Stimulated activated memory B cell treated with anti-CD40 and anti-IgM and Interleukin-4, amounts not matched to agents 10 μg/mL and 1 μg/mL and 100 μg/mL, for 72 hours (primary cell): ENCODE measurements around the gene POLE2.
A peak's percentile ranks its signal among the peaks of the same experiment; 100 is the strongest.
"Not testable (repeated sequence)": the region's sequence is repeated elsewhere in the genome, so short reads cannot be mapped to it uniquely, and the experiment has no call there.

Experiments
- ATAC-seq: fragments of 150-1000 bp; cut with Tn5 transposase; 2 replicates; pipeline ENCODE4 v1.10.0; 2021
- H3K27ac Mint-ChIP-seq: one replicate; pipeline ENCODE4 v1.8.0; 2022; ENCODE audit warnings: mild to moderate bottlenecking, mixed read lengths
- H3K27me3 Mint-ChIP-seq: one replicate; pipeline ENCODE4 v1.8.0; 2022; ENCODE audit warnings: mixed read lengths
- H3K36me3 Mint-ChIP-seq: one replicate; pipeline ENCODE4 v1.8.0; 2022; ENCODE audit warnings: mixed read lengths
- H3K4me1 Mint-ChIP-seq: one replicate; pipeline ENCODE4 v1.8.0; 2022; ENCODE audit warnings: mixed read lengths
- H3K4me3 Mint-ChIP-seq: one replicate; pipeline ENCODE4 v1.8.0; 2022; ENCODE audit warnings: mild to moderate bottlenecking, moderate library complexity, mixed read lengths
- H3K9me3 Mint-ChIP-seq: one replicate; pipeline ENCODE4 v1.8.0; 2022; ENCODE audit warnings: mixed read lengths

Gene POLE2

GRCh38 chr14:49634547-49635334 lies 53.3 kb downstream of the POLE2 start, which contains the start of gene DNAAF2:
Gene DNAAF2, minus strand, starts transcription at chr14:49635244. Its CDS starts 95 bp downstream, at chr14:49635149.
- no peaks in the 10 kb centered on the region for H3K9me3 Mint-ChIP-seq
- peak within 1 kb of the TSS; percentile 95 for H3K27ac Mint-ChIP-seq
- H3K4me3 Mint-ChIP-seq = peak within 1 kb of the TSS; percentile 93
- ATAC-seq = peak; percentile 70
- H3K4me1 Mint-ChIP-seq = peaks cover 57% of the 10 kb centered on the region
- no peaks in the 10 kb centered on the region for H3K27me3 Mint-ChIP-seq
- H3K36me3 Mint-ChIP-seq = peaks cover 30% of the 10 kb centered on the region

- H3K9me3 Mint-ChIP-seq = no peaks in the 10 kb centered on the region
- H3K27ac Mint-ChIP-seq = peak overlapping the region; percentile 95
- ATAC-seq = peak; percentile 93
- H3K27me3 Mint-ChIP-seq = no peaks in the 10 kb centered on the region
- peaks cover 27% of the 10 kb centered on the region for H3K36me3 Mint-ChIP-seq
- H3K4me3 Mint-ChIP-seq = peak overlapping the region; percentile 93
- peaks cover 56% of the 10 kb centered on the region for H3K4me1 Mint-ChIP-seq
These were observed 54.1 kb downstream of the POLE2 start for GRCh38 chr14:49633640-49634546.

GRCh38 chr14:49623941-49624839 lies 63.8 kb downstream of the POLE2 start:
- no peak for ATAC-seq
- no peaks in the 10 kb centered on the region for H3K27me3 Mint-ChIP-seq
- peak overlapping the region; percentile 22 for H3K27ac Mint-ChIP-seq
- peaks cover 15% of the 10 kb centered on the region for H3K36me3 Mint-ChIP-seq
- H3K9me3 Mint-ChIP-seq = no peaks in the 10 kb centered on the region
- peaks cover 39% of the 10 kb centered on the region for H3K4me1 Mint-ChIP-seq
- peak overlapping the region; percentile 47 for H3K4me3 Mint-ChIP-seq

GRCh38 chr14:49623387-49623786 lies 64.6 kb downstream of the POLE2 start:
- peak overlapping the region; percentile 22 for H3K27ac Mint-ChIP-seq
- no peaks in the 10 kb centered on the region for H3K9me3 Mint-ChIP-seq
- peaks cover 22% of the 10 kb centered on the region for H3K36me3 Mint-ChIP-seq
- peaks cover 42% of the 10 kb centered on the region for H3K4me1 Mint-ChIP-seq
- ATAC-seq = no peak
- H3K27me3 Mint-ChIP-seq = no peaks in the 10 kb centered on the region
- peak overlapping the region; percentile 47 for H3K4me3 Mint-ChIP-seq

- Mint-ChIP-seq H3K4me3 (peak overlapping the region; percentile 100), H3K4me1 (peaks cover 47% of the 10 kb centered on the region), H3K27ac (peak overlapping the region; percentile 100), H3K36me3 (peaks cover 29% of the 10 kb centered on the region), H3K27me3 (no peaks in the 10 kb centered on the region), H3K9me3 (no peaks in the 10 kb centered on the region)
- ATAC-seq = no peak
These were observed 65.9 kb downstream of the POLE2 start for GRCh38 chr14:49622022-49622607.

- Mint-ChIP-seq H3K4me3 (peak overlapping the region; percentile 100), H3K9me3 (no peaks in the 10 kb centered on the region), H3K36me3 (peaks cover 32% of the 10 kb centered on the region), H3K27me3 (no peaks in the 10 kb centered on the region), H3K4me1 (peaks cover 44% of the 10 kb centered on the region), H3K27ac (peak overlapping the region; percentile 100)
- ATAC-seq = peak; percentile 77
These were observed 66.7 kb downstream of the POLE2 start for GRCh38 chr14:49621114-49621881.

GRCh38 chr14:49620182-49621113 lies 67.6 kb downstream of the POLE2 start, which contains the start of the genes MGAT2 and RPL36AL:
Gene MGAT2, plus strand, starts transcription at chr14:49620799. Its CDS starts 470 bp downstream, at chr14:49621269.
Gene RPL36AL, minus strand, starts transcription at chr14:49620626. Its CDS starts 1,522 bp downstream, at chr14:49619104.
- Mint-ChIP-seq H3K9me3 (no peaks in the 10 kb centered on the region), H3K27me3 (no peaks in the 10 kb centered on the region), H3K36me3 (peaks cover 37% of the 10 kb centered on the region), H3K4me1 (peaks cover 44% of the 10 kb centered on the region), H3K27ac (peak within 1 kb of the TSS; percentile 100), H3K4me3 (peak within 1 kb of the TSS; percentile 100)
- peak; percentile 98 for ATAC-seq

GRCh38 chr14:49619730-49620129 lies 68.3 kb downstream of the POLE2 start:
- Mint-ChIP-seq H3K27me3 (no peaks in the 10 kb centered on the region), H3K27ac (peak overlapping the region; percentile 100), H3K4me3 (peak overlapping the region; percentile 100), H3K9me3 (no peaks in the 10 kb centered on the region), H3K4me1 (peaks cover 44% of the 10 kb centered on the region), H3K36me3 (peaks cover 37% of the 10 kb centered on the region)
- ATAC-seq = no peak

GRCh38 chr14:49619273-49619672 lies 68.7 kb downstream of the POLE2 start:
- peak overlapping the region; percentile 100 for H3K27ac Mint-ChIP-seq
- peak overlapping the region; percentile 100 for H3K4me3 Mint-ChIP-seq
- H3K4me1 Mint-ChIP-seq = peaks cover 43% of the 10 kb centered on the region
- H3K27me3 Mint-ChIP-seq, ATAC-seq, H3K9me3 Mint-ChIP-seq: not testable (repeated sequence)
- H3K36me3 Mint-ChIP-seq = peaks cover 37% of the 10 kb centered on the region

GRCh38 chr14:49617852-49618519 lies 70.0 kb downstream of the POLE2 start:
- ATAC-seq = no peak
- Mint-ChIP-seq H3K27ac (peak overlapping the region; percentile 100), H3K36me3 (peaks cover 37% of the 10 kb centered on the region), H3K9me3 (no peaks in the 10 kb centered on the region), H3K4me3 (no peak overlapping the region), H3K27me3 (no peaks in the 10 kb centered on the region), H3K4me1 (peaks cover 32% of the 10 kb centered on the region)

GRCh38 chr14:49615776-49616175 lies 72.2 kb downstream of the POLE2 start:
- ATAC-seq = no peak
- H3K4me3 Mint-ChIP-seq = no peak overlapping the region
- H3K36me3 Mint-ChIP-seq = peaks cover 35% of the 10 kb centered on the region
- H3K9me3 Mint-ChIP-seq = no peaks in the 10 kb centered on the region
- H3K4me1 Mint-ChIP-seq = peaks cover 20% of the 10 kb centered on the region
- H3K27me3 Mint-ChIP-seq = no peaks in the 10 kb centered on the region
- H3K27ac Mint-ChIP-seq = no peak overlapping the region

- peaks cover 28% of the 10 kb centered on the region for H3K36me3 Mint-ChIP-seq
- no peak overlapping the region for H3K4me3 Mint-ChIP-seq
- H3K9me3 Mint-ChIP-seq = no peaks in the 10 kb centered on the region
- peaks cover 18% of the 10 kb centered on the region for H3K4me1 Mint-ChIP-seq
- H3K27me3 Mint-ChIP-seq = no peaks in the 10 kb centered on the region
- ATAC-seq = no peak
- peak overlapping the region; percentile 55 for H3K27ac Mint-ChIP-seq
These were observed 73.8 kb downstream of the POLE2 start for GRCh38 chr14:49614196-49614595.
